HEK293 (cell line): Measurements from ENCODE around the gene ATP10A.

ENCODE experiments used
- CTCF ChIP-seq: fragments of 450-650 bp; formaldehyde crosslinking; IDR thresholded peaks from 2 replicates; pipeline ENCODE4 v1.5.1; 2016; ENCODE audit warnings: missing biosample characterization, missing genetic modification characterization
- SALL2 ChIP-seq: fragments of 450-650 bp; formaldehyde crosslinking; IDR thresholded peaks from 2 replicates; pipeline ENCODE4 v1.5.0; 2017; ENCODE audit warnings: missing biosample characterization, mild to moderate bottlenecking, missing genetic modification characterization, borderline replicate concordance
- TCF7L2 ChIP-seq: IDR thresholded peaks from 2 replicates; pipeline ENCODE4 v1.6.1; 2011; ENCODE audit warnings: low read depth, mild to moderate bottlenecking, inconsistent platforms, low read length, moderate library complexity, borderline replicate concordance
- ZNF514 ChIP-seq: fragments of 450-650 bp; formaldehyde crosslinking; IDR thresholded peaks from 2 replicates; pipeline ENCODE4 v1.5.1; 2016; ENCODE audit warnings: missing biosample characterization, missing genetic modification characterization
- TF ChIP-seq, protein P1 (sequence below): fragments of 450-650 bp; formaldehyde crosslinking; IDR thresholded peaks from 2 replicates; pipeline ENCODE4 v1.5.1; 2016; ENCODE audit warnings: missing biosample characterization, missing genetic modification characterization

- TF ChIP-seq CTCF (tag by site-specific recombination) (no peak), ZNF514 (tag by site-specific recombination) (no peak), SALL2 (tag by site-specific recombination) (no peak), TCF7L2 (no peak)
- TF ChIP-seq, protein P1, sequence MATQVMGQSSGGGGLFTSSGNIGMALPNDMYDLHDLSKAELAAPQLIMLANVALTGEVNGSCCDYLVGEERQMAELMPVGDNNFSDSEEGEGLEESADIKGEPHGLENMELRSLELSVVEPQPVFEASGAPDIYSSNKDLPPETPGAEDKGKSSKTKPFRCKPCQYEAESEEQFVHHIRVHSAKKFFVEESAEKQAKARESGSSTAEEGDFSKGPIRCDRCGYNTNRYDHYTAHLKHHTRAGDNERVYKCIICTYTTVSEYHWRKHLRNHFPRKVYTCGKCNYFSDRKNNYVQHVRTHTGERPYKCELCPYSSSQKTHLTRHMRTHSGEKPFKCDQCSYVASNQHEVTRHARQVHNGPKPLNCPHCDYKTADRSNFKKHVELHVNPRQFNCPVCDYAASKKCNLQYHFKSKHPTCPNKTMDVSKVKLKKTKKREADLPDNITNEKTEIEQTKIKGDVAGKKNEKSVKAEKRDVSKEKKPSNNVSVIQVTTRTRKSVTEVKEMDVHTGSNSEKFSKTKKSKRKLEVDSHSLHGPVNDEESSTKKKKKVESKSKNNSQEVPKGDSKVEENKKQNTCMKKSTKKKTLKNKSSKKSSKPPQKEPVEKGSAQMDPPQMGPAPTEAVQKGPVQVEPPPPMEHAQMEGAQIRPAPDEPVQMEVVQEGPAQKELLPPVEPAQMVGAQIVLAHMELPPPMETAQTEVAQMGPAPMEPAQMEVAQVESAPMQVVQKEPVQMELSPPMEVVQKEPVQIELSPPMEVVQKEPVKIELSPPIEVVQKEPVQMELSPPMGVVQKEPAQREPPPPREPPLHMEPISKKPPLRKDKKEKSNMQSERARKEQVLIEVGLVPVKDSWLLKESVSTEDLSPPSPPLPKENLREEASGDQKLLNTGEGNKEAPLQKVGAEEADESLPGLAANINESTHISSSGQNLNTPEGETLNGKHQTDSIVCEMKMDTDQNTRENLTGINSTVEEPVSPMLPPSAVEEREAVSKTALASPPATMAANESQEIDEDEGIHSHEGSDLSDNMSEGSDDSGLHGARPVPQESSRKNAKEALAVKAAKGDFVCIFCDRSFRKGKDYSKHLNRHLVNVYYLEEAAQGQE: no peak
These were observed 129.1 kb downstream of the ATP10A start for GRCh38 chr15:25733856-25734679.
